NCI-H146 treated with DMSO at 0.1 percent for 48 hours (cell line): ENCODE results near the gene PATL2.
"Not testable (repeated sequence)": the region's sequence is repeated elsewhere in the genome, so short reads cannot be mapped to it uniquely, and the experiment has no call there.

Experiments used
- DNase-seq: peaks from one replicate; lab custom pipeline; 2025; ENCODE audit not compliant: unreplicated experiment; lab: John Stamatoyannopoulos, UW

Gene PATL2

DNA sequence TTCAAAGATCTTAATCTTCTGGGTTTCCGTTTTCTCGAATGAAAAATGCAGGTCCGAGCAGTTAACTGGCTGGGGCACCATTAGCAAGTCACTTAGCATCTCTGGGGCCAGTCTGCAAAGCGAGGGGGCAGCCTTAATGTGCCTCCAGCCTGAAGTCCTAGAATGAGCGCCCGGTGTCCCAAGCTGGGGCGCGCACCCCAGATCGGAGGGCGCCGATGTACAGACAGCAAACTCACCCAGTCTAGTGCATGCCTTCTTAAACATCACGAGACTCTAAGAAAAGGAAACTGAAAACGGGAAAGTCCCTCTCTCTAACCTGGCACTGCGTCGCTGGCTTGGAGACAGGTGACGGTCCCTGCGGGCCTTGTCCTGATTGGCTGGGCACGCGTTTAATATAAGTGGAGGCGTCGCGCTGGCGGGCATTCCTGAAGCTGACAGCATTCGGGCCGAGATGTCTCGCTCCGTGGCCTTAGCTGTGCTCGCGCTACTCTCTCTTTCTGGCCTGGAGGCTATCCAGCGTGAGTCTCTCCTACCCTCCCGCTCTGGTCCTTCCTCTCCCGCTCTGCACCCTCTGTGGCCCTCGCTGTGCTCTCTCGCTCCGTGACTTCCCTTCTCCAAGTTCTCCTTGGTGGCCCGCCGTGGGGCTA, at the start of gene PATL2, which contains the start of gene B2M:
Gene PATL2 (minus strand): TSS at position 228 of the 647 bp plus-strand sequence. CDS start 34,833 bp downstream, outside the sequence.
Gene B2M (plus strand): TSS at position 422 of the 647 bp plus-strand sequence. CDS start 30 bp downstream, at position 452.
- peak; percentile 73 for DNase-seq

DNA sequence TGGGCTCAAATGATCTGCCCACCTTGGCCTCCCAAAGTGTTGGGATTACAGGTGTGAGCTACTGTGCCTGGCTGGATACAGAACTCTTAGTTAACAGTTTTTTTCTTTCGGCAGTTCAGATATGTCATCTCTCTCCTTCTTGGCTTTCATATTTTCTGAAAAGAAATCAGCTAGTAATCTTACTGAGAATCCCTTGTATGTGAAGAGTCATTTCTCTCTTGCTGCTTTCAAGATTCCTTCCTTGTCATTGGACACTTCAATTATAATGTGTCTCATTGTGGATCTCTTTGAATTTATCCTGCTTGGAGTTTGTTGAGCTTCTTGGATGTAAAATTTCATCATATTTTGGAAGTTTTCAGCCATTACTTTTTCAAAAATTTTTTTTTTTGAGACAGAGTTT, 42.2 kb upstream of the PATL2 start:
- no peak for DNase-seq

DNA sequence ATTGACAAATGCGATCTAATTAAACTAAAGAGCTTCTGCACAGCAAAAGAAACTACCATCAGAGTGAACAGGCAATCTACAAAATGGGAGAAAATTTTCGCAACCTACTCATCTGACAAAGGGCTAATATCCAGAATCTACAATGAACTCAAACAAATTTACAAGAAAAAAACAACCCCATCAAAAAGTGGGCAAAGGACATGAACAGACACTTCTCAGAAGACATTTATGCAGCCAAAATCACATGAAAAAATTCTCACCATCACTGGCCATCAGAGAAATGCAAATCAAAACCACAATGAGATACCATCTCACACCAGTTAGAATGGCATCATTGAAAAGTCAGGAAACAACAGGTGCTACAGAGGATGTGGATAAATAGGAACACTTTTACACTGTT, 32.3 kb upstream of the PATL2 start:
- DNase-seq = not testable (repeated sequence)

DNA sequence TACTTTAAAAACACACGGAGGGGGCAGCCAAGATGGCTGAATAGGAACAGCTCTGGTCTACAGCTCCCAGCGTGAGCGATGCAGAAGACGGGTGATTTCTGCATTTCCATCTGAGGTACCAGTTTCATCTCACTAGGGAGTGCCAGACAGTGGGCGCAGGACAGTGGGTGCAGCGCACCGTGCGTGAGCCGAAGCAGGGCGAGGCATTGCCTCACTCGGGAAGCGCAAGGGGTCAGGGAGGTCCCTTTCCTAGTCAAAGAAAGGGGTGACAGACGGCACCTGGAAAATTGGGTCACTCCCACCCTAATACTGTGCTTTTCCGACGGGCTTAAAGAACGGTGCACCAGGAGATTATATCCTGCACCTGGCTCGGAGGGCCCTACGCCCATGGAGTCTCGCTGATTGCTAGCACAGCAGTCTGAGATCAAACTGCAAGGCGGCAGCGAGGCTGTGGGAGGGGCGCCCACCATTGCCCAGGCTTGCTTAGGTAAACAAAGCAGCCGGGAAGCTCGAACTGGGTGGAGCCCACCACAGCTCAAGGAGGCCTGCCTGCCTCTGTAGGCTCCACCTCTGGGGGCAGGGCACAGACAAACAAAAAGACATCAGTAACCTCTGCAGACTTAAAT, 28.2 kb upstream of the PATL2 start:
- not testable (repeated sequence) for DNase-seq

DNA sequence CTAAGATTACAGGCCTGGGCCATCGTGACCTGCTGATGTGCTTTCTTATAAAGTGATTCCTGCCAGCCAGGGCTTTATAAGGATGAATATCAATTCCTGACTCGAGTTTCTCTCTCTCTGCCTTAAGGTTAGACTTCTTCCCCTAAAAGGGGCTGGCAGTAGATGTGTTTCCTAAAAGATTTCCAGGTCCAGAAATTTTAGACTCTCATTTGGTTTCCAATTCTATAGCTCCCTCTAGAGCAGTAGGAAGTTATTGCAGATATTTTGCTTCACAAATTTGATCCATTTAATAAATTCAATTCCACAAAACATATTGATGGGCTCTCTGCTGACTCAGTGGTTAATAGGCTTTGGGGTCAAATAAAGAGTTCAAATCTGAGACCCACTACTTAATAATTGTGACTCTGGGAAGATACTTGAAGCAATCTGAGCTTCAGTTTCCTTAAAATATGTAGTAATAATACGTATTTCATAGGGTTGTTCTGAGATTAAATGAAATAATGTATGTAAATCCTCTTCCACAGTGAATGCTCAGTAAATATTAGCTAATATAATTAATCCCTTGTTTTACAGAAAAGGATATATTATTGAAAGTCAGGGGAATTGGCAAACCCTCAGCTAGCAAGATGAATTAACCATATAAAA, 27.3 kb upstream of the PATL2 start:
- peak; percentile 8 for DNase-seq

DNA sequence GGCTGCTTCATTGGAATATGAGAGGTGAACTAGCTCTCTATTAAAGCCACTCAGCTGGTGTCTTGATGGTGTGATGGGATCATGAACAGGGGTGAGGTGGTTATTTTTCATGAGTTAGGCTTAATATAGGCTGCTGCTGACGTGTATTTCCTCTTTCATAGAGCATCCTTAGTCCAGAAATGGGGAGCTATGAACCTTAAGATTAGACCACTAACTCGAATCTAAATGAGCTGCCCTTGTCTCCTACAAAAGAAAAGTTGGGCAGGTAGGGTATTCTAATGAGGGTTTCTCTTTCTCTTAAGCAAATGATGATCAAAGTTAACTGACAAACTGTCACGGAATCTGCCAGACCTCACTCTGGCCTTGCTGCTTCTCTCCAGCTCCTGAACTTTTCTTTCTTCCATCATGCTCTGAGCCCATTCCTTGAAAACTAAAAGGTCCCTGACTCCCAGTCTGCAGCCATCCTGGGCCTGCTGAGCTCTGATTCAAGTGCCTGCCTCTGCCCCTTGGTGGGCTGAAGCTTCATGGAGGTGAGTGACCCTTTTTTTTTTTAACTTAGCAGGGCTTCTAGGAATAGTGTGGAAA, 25.1 kb upstream of the PATL2 start, which contains the start of gene TRIM69:
Gene TRIM69 (plus strand): TSS at position 348 of the 585 bp plus-strand sequence. CDS start 177 bp downstream, at position 525.
- DNase-seq = no peak

DNA sequence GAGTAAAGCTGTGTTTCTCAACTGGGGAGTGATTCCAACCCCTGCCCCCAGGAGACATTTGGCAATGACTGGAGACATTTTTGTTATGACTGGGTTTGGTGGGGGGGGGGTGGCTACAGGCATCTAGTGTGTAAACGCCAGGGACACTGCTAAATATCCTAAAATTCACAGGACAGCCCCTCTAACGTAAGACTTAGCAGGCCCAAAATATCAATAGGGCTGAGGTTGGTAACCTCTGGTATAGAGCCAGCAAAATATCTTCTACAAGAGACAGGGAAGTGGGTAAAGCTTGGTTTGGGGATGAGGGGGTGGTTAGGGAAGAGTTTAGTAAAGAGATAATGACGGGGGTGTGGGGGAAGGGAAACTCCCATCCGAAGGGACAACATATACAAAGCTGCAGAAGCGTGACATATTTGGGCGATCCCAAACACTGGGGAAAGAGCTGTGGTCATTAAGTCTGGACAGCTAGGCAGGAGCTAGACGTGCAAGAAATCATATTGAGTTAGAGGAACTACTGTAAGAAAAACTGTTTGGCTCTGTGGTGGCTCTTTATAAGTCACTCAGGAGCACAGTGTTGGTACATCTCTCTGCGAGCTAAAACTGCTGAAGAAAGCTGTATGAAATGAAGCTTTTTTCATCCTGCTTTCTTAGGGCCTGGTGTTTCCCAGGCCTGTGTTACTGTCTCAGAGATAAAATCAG, 24.5 kb upstream of the PATL2 start:
- DNase-seq = no peak

DNA sequence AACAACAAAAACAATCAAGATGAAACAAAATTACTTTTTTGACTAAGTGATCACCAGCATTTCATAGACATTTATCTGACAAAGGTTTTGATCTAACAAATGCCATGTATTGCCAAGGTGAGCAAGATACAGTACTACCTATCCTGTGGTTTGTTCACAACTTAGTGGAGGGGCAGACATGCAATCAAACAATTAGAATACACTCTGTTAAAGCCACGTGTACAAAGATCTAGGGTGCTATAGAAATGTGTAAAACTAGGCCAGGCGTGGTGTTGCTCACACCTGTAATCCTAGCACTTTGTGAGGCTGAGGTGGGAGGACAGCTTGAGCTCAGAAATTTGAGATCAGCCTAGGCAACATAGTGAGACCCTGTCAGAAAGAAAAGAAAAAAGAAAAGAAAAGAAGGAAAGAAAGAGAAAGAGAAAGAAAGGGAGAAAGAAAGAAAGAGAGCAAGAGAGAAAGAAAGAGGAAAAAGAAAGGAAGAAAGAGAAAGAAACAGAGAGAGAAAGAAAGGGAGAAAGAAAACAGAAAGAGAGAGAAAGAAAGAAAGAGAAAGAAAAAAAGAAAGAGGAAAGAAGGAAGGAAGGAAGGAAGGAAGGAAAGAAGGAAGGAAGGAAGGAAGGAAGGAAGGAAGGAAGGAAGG, 23.8 kb upstream of the PATL2 start:
- no peak for DNase-seq

DNA sequence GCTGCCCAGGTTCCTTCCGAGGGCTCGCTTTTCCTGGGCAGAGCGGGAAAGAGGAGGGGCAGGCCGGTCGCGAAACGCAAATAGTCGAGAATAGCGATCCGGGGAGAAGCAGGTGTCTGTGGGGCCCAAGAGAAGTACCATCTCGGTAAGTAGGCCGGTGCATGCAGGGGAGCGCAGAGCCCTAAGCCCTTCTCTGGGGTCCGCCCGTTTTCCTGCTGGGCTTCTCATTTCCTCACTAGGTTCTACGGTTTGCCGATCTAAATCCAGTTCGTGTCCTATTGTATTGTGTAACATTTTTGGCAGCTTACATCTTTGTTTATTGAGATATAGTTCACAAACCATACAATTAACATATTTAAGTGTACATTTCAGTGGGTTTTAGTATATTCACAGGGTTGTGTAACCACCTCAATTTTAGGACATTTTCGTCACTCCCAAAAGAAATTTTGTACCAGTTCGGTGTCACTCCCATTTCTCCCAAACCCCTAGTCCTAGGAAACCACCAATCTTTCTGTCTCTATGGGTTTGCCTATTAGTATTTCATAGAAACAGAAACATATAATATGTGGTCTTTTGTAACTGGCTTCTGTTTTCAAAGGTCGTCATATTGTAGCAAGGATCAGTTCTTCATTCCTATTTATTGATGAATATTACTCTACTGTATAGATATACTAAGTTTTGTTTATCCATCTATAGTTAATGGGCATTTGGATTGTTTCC, 18.4 kb upstream of the PATL2 start:
- DNase-seq = peak; percentile 32

DNA sequence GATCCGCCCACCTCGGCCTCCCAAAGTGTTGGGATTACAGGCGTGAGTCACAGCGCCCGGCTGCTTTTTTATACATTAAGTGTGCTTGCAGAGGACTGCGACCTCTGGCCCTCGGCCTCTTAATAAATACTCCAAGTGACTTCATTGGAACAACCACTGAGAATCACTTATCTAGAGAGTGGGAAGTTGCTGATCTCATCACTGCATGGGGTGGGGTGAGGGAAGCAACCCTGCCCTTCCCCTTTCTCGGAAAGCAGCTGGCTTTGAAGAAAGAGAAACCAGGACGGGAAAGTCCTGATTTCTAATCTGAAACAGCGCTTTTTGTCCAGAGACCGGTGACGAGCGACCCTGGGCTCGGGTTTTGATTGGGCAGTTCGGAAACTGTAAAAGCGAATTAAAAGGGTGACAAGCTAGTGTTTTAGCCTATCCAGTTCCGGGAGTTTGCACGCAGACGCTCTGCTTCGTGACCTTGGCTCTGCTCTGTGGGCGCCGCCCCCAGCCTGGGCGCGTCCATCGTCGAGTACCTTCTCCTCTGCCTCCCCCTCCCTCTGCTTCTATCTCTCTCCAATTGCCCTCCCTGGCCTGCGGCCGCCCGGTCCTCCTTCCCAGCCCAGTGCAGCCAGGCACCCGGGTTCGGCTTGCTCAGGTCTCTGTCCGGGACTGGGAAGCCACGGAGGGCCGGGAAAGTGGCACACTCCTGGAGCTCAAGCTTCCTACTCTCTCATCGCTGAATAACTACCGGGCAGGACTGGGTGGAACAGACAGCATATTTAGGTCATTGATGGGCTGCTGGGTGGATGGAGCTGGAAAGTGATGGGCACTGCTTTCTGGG, 17.7 kb upstream of the PATL2 start:
- DNase-seq = peak; percentile 89

DNA sequence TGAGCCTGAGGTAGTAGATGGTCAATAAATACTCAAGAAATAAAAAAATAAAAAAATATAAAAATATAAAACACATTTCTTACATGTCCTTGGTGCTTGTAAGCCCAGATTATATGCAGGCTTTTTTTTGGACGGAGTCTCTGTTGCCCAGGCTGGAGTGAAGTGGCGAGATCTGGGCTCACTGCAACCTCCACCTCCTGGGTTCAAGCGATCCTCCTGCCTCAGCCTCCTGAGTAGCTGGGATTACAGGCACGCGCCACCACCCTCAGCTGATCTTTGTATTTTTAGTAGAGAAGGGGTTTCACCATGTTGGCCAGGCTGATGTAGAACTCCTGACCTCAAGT, 17.1 kb upstream of the PATL2 start:
- not testable (repeated sequence) for DNase-seq

DNA sequence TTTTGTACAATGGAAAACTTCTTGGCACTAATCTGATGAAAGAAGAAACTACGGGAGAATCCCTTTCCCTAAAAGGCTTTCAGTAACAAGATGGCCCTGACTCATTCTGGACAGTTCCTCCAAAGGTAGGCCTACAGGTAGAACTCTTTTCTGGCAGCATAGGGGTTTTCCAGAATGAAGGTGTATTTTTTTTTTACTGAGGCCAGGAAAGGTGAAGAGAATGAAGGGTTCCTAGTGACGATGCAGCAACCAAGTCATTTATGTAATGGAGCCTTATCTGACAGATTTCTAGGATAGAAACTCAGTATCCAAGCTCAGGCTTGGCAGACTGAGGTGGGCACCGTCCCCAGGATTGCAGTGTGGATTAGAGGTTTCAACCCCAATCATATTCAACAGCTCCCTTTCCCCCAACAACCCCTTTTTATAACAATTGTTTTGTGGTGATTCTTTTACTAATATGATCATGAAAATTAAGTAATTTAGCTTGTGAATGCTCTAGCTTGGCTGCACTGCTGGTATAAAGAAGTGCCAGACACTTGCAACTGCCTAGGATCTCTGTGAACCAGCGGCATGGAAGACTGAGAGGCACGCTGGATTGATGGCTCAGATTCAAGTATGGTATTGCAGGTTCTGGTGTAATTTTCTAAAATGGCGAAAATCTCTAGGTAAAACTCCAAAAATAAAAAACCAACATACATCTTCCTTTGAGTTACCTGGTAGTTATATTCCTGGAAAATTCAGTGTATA, 16.5 kb upstream of the PATL2 start:
- DNase-seq = no peak

DNA sequence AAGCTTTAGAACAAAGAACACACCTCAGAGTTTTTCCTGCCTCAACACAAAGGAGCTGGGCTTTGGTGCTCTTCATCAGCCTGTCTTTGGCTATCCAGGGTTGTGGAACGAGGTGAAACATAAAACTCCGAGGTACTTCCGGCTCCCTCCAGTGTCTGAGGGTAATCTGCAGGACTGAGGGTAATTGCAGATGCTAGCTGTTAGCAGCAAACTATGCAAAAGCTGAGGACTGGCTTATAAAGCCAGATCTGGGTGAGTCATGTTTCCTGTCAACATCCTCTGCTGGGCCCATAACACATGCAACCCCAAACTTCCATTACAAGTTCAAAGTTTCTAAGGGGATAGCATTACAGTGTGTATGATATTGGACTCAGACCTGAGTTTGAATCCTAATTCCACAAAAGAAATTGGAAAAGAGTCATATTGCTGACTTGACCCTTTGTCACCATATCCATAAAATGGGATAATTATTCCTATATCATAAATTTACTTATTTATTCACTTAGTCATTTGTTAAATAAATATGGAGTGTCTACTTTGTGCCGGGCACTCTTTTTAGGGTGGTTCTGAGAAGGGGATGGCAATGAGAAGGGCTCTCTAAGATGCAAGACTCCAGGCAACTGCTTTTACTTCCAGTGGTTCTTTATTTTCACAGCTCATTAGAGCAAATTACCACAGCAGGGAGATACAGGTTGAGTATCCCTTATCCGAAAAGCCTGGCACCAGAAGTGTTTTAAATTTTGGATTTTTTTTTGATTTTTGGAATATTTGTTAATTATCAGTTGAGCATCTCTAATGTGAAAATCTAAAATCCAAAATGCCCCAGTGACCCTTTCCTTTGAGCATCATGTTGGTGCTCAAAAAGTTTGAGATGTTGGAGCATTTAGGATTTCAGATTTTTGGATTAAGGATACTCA, 15.7 kb upstream of the PATL2 start:
- DNase-seq = no peak

DNA sequence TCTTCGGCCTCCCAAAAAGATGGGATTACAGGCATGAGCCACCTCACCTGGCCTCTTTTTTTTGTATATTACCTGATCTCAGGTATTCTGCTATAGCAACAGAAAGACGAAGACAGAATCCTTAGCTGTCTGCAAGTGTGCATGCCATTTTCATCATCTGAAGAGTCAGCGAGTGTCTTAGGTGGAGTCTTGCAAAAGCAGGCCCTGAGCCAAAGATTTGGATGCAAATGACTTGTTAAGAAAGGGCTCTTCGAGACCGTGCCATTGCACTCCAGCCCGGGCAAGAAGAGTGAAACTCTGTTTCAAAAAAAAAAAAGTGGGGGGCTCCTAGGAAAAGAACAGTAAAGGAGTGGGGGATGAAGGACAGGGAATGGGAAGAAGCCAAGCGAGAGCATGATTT, 15.0 kb upstream of the PATL2 start:
- DNase-seq = no peak

DNA sequence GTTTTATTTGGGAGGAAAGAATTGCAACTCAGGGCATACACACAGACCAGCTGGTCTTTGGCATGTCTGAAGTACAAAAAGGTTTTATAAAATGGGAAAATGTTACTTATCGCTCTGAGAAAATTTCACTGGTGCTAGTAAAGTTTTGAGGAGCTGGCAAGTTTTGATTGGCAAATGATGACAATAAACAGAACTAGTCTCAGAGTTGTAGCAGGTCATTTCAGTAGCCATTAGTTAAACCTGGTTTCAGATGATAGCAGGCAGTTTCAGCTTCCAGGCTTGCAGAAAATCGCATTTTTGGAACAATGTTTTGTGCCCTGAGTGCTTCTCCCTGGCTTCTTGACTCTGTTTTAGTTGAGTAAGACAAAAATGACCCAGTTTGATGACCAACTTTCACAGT, 10.9 kb upstream of the PATL2 start:
- DNase-seq = no peak

DNA sequence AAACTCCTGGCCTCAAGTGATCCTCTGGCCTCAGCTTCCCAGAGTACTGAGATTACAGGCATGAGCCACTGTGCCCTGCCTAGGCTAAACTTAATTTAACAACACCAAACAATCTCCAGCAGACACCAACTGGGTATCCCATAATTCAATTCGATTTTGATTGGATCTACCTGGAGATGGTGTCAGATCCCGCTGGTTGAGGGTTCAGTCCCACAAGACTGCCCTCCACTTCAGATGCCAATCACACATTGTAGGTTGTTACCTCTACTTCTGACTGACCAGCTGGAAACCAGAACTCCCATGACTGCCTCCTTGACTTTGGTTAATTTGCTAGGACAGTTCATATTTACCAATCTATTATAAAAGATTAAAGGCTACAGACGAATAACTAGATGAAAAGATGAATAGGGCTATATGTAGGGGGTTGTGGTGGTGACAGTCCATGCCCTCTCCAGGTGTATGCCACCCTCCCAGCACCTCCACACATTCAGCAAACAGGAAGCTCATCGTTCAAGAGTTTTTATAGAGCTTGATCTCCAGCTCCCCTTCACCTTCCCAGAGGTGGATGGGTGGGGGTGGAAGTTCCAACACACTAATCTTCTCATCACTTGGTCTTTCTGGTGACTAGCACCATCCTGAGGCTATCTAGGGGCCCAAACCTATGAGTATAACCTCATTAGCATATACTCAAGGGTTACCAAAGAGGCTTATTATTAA, 9.5 kb upstream of the PATL2 start:
- DNase-seq = no peak

DNA sequence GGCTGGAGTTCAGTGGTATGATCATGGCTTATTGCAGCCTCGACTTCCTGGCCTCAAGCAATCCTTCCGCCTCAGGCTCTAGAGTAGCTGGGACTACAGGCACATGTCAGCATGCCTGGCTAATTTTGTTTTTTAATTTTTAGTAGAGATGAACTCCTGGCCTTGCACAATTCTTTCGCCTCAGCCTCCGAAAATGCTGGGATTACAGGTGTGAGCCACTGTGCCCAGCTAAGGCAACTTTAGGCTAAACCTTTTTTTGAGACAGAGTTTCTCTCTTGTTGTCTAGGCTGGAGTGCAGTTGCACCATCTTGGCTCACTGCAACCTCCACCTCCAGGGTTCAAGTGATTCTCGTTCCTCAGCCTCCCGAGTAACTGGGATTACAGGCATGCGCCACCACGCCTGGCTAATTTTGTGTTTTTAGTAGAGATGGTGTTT, 8.9 kb upstream of the PATL2 start:
- not testable (repeated sequence) for DNase-seq
